NCI-H2171 (cell line): ENCODE data around the gene THPO.

ENCODE experiments used
- DNase-seq: peaks from one replicate; lab custom pipeline; 2025; lab: John Stamatoyannopoulos, UW

Gene THPO

DNA sequence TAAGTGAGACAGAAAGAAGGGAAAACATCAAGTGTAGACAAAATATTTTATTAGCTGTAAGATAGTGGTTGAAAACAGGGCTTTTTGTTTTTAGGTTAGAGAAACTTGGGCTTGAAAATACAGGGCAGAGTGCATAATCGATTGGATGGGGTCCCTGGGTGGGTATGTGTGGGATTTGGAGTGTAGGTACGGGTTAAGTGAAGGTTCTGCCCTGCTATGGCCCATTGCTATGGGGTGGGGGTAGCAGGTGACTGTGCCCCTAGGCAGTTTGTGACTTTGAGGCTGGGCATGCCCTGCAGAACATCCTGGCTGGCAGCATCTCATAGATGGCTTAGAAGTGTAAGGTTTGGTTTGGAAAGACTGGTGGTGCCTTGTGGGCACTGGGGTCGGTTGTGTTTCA is 44.3 kb downstream of the THPO start:
- no peak for DNase-seq

DNA sequence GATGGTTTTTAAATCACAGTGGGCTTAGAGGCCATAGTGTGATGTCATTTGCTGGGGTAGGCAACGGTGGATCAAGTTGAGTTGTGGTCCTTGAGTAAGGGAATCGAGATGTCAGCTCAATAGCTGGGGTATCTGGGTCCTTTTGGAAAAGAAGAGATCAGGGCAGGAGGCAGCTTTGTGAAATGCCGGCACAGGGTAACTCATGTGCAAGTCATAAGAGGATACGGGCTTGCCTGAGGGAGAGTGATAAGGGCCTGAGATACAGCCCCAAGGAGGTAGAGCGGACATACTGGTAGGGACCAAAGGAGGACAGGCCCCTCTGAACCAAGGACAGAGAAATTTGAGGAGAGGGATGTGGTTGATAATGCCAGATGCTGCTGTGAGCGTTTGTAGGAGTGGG is 44.8 kb downstream of the THPO start:
- DNase-seq, result no peak

DNA sequence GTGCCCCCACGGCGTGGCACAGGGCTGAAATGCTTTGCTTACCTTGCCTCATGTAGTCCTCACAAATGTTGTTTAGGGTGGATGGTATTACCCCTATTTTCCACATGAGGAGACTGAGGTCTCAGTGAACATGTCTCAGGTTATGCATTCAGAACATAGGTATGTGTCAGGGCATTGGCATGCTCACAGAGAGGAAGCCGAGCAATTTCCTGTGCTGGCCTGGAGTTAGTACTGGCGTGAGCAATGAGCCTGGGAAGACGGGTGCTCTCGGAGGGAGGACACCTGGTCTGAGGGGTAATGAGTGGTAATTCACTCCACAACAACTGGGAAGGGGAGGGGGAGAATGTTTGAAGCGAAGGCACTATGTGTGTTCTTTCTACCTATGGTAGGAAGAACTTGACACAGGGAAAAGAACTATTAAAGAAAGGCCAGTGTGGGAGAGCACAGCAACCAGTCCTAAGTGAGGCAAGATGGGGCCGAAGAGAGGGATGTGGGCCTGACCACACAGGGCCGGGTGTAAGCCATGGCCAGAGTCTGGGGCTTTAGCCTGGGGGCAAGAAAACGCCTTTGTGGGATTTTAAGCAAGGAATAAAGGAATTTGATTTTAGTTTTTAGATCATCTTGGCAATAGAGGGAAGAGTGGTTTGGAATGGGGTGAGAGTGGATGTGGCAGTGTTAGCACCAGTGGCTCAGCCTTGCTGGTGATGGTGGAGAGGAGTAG is 45.5 kb downstream of the THPO start:
- DNase-seq, result no peak

DNA sequence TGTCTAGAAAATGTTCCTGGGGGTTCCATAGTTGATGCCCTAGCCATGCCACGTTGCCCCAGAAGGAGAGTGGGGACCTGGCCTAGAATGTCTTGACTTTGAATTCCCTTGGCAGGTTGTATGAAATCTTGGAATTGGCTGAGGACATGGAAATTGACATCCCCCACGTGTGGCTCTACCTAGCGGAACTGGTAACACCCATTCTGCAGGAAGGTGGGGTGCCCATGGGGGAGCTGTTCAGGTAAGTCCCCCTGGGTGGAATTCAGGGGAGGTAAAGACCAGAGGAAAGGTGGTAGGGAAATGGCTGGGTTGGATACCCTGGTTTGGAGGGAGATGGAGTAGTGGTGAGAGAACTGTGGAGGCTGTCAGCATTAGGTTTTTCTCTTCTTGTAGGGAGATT is 49.5 kb downstream of the THPO start:
- no peak for DNase-seq

DNA sequence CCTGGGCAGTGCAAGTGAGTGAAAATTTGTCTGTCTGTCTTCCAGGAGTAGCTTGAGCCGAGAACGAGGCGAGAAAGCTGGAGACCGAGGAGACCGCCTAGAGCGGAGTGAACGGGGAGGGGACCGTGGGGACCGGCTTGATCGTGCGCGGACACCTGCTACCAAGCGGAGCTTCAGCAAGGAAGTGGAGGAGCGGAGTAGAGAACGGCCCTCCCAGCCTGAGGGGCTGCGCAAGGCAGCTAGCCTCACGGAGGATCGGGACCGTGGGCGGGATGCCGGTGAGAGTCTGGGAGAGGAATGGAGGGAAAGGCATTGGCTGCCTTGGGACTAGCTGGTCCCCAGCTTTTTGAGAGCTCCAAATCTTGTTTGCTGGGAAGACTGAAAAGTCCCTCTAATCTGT is 50.8 kb downstream of the THPO start:
- no peak for DNase-seq

DNA sequence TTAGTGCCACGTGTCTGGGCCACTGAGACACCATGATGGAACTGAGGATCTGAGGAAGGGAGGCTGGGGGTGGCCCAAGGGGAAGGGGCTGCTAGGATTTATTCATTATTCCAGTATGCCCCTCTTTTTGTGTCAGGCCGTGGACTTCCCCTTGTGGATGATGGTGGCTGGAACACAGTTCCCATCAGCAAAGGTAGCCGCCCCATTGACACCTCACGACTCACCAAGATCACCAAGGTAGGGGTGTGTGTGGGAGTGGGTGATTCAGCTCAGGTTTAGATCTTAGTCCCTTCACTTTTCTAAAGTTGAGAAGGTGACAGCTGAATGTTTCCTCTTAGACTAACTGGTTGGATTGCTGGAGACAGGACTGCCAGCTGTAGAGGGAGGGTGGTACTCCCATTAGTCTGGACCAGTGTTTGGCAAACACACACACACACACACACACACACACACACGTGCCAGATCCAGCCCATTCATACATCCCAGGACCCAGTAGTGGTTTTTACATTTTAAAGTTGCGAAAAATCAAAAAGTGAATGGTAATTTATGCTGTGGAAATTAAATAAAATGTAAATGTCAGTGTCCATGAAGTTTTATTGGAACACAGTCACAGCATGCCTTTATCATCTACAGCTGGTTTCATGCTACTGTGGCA is 52.2 kb downstream of the THPO start:
- DNase-seq, result no peak

DNA sequence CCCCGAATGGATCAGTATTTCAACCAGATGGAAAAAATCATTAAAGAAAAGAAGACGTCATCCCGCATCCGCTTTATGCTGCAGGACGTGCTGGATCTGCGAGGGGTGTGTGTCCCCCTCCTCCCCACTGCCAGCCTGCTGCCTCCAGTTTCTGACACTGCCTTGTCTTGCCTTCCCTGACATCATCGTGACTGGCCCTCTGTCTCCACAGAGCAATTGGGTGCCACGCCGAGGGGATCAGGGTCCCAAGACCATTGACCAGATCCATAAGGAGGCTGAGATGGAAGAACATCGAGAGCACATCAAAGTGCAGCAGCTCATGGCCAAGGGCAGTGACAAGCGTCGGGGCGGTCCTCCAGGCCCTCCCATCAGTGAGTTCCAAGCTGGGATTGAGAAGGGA is 52.7 kb downstream of the THPO start:
- DNase-seq, result no peak

DNA sequence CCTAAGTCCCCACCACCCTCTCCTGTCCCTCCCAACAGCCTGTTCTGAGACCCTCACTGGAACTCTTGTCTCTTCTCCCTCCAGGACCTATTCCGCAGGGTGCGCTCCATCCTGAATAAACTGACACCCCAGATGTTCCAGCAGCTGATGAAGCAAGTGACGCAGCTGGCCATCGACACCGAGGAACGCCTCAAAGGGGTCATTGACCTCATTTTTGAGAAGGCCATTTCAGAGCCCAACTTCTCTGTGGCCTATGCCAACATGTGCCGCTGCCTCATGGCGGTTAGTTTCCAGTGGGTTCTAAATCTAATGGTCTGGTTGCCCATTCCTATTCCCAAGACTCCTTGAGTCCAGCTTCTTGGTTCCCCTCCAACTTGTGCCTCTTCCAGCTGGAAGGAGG is 54.3 kb downstream of the THPO start:
- no peak for DNase-seq

DNA sequence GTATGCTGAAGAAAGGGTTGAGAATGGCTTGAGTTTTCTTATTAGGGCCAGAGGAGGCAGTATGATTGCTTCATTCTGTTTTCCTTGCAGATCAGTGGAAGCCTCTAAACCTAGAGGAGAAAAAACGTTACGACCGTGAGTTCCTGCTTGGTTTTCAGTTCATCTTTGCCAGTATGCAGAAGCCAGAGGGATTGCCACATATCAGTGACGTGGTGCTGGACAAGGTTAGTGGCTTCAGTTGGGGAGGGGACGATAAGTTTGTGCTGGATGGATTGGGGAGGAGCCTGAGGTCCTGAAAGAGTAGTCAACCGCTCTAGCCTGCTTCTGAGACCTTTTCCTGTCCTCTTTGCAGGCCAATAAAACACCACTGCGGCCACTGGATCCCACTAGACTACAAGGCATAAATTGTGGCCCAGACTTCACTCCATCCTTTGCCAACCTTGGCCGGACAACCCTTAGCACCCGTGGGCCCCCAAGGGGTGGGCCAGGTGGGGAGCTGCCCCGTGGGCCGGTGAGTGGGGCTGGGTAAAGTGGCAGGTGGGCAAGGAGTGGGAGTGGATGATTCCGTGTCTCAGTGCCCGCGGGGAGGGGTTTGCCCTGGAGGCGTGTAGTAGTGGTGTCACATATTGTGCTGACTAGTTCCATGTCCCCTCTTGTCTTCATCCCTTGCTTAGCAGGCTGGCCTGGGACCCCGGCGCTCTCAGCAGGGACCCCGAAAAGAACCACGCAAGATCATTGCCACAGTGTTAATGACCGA is 55.1 kb downstream of the THPO start:
- no peak for DNase-seq
